Mesenchymal stem cell (in vitro differentiated cells and primary cell): ENCODE results near the gene BIRC6.
"Not testable (repeated sequence)": the region's sequence is repeated elsewhere in the genome, so short reads cannot be mapped to it uniquely, and the experiment has no call there.

Experiments used
- DNase-seq: peaks from one replicate; pipeline ENCODE4 v3.0.0-alpha.2; 2013
- H2AFZ ChIP-seq: one replicate; pipeline ENCODE4 v1.6.1; 2013; ENCODE audit warnings: low read depth, mild to moderate bottlenecking, control low read depth, inconsistent platforms, low read length, moderate library complexity
- H2AK5ac ChIP-seq: 2 replicates; pipeline ENCODE4 v1.6.1; 2013; ENCODE audit warnings: low read length, moderate library complexity, mild to moderate bottlenecking, inconsistent platforms; ENCODE audit not compliant: severe bottlenecking
- H2BK120ac ChIP-seq: one replicate; pipeline ENCODE4 v1.6.1; 2013; ENCODE audit warnings: low read depth, mild to moderate bottlenecking, inconsistent platforms, low read length, moderate library complexity
- H2BK12ac ChIP-seq, 2 experiments: one replicate each; pipeline ENCODE4 v1.6.1; 2013; ENCODE audit warnings: inconsistent platforms in 2 of 2, low read length in 2 of 2, mild to moderate bottlenecking in 2 of 2, moderate library complexity in 2 of 2, control low read depth in 1 of 2
- H2BK15ac ChIP-seq: one replicate; pipeline ENCODE4 v1.6.1; 2013; ENCODE audit warnings: mild to moderate bottlenecking, low read depth, inconsistent platforms; ENCODE audit not compliant: poor library complexity, severe bottlenecking
- H2BK5ac ChIP-seq: 2 replicates; pipeline ENCODE4 v1.6.1; 2013; ENCODE audit warnings: low read depth, mild to moderate bottlenecking, low read length, control low read depth, inconsistent platforms; ENCODE audit not compliant: poor library complexity, severe bottlenecking
- H3K14ac ChIP-seq, 2 experiments: one replicate each; pipeline ENCODE4 v1.6.1; 2013; ENCODE audit warnings: inconsistent platforms in 2 of 2, low read length in 2 of 2, control low read depth in 1 of 2, mild to moderate bottlenecking in 1 of 2, moderate library complexity in 1 of 2
- H3K18ac ChIP-seq, 2 experiments: one replicate each; pipeline ENCODE4 v1.6.1; 2013; ENCODE audit warnings: inconsistent platforms in 2 of 2, low read length in 2 of 2, control low read depth in 1 of 2, low read depth in 1 of 2, mild to moderate bottlenecking in 1 of 2
- H3K23ac ChIP-seq, 2 experiments: one replicate each; pipeline ENCODE4 v1.6.1; 2013; ENCODE audit warnings: inconsistent platforms in 2 of 2, low read length in 2 of 2, mild to moderate bottlenecking in 2 of 2, moderate library complexity in 2 of 2, control low read depth in 1 of 2
- H3K27ac ChIP-seq: 2 replicates; pipeline ENCODE4 v1.5.1; 2013; ENCODE audit warnings: mild to moderate bottlenecking, moderate library complexity, low read length, control low read depth, inconsistent platforms; ENCODE audit not compliant: poor library complexity, severe bottlenecking
- H3K27me3 ChIP-seq, 2 experiments: 2 replicates each; pipeline versions ENCODE4 v1.6.1 to v1.7.0; 2013; ENCODE audit warnings: low read length in 2 of 2, mild to moderate bottlenecking in 2 of 2, moderate library complexity in 2 of 2, control low read depth in 1 of 2, inconsistent platforms in 1 of 2; ENCODE audit not compliant: control insufficient read depth in 1 of 2, insufficient read depth in 1 of 2
- H3K36me3 ChIP-seq, 2 experiments: 2 replicates each; pipeline versions ENCODE4 v1.6.1 to v1.7.0; 2013; ENCODE audit warnings: low read length in 2 of 2, control low read depth in 1 of 2, inconsistent platforms in 1 of 2, low read depth in 1 of 2, mild to moderate bottlenecking in 1 of 2; ENCODE audit not compliant: insufficient read depth in 2 of 2, control insufficient read depth in 1 of 2
- H3K4ac ChIP-seq, 2 experiments: one replicate each; pipeline ENCODE4 v1.6.1; 2013; ENCODE audit warnings: inconsistent platforms in 2 of 2, low read length in 2 of 2, mild to moderate bottlenecking in 2 of 2, moderate library complexity in 2 of 2, control low read depth in 1 of 2, low read depth in 1 of 2
- H3K4me1 ChIP-seq: 2 replicates; pipeline ENCODE4 v1.6.1; 2013; ENCODE audit warnings: low read depth, low read length, control low read depth; ENCODE audit not compliant: control insufficient read depth, insufficient read depth
- H3K4me2 ChIP-seq: 2 replicates; pipeline ENCODE4 v1.6.1; 2013; ENCODE audit warnings: low read length, mild to moderate bottlenecking, inconsistent platforms; ENCODE audit not compliant: poor library complexity, severe bottlenecking
- H3K4me3 ChIP-seq, 2 experiments: 2 replicates each; pipeline versions ENCODE4 v1.5.1 to v1.7.0; 2013; ENCODE audit warnings: low read length in 2 of 2, mild to moderate bottlenecking in 2 of 2, control low read depth in 1 of 2, low read depth in 1 of 2; ENCODE audit not compliant: insufficient read depth in 1 of 2
- H3K79me1 ChIP-seq: replicated peaks from 2 replicates; pipeline ENCODE4 v1.6.1; 2013; ENCODE audit warnings: mild to moderate bottlenecking, control low read depth, low read length, inconsistent platforms; ENCODE audit not compliant: poor library complexity, severe bottlenecking
- H3K9ac ChIP-seq: 2 replicates; pipeline ENCODE4 v1.7.0; 2013; ENCODE audit warnings: mild to moderate bottlenecking, low read length, moderate library complexity
- H3K9me3 ChIP-seq: 2 replicates; pipeline ENCODE4 v1.7.0; 2013; ENCODE audit warnings: mild to moderate bottlenecking, low read length; ENCODE audit not compliant: control insufficient read depth
- H4K8ac ChIP-seq: one replicate; pipeline ENCODE4 v1.6.1; 2013; ENCODE audit warnings: inconsistent platforms, mild to moderate bottlenecking, low read length, moderate library complexity
- H4K91ac ChIP-seq: one replicate; pipeline ENCODE4 v1.6.1; 2013; ENCODE audit warnings: mild to moderate bottlenecking, low read length, inconsistent platforms
- WGBS: methylation state at CpG from one replicate; pipeline ENCODE4 v1.1.7; 2013; ENCODE audit warnings: mixed read lengths; 5-methylcytosine and 5-hydroxymethylcytosine counted together

The BIRC6 gene

GRCh38 chr2:32366595-32366994 is 9.8 kb downstream of the BIRC6 start:
- no peak for DNase-seq
- 100% methylated on average over 1 of the region's 2 CpGs for WGBS
- H3K23ac ChIP-seq, result no peak overlapping the region

GRCh38 chr2:32369222-32369621 is 12.4 kb downstream of the BIRC6 start:
- H2AFZ ChIP-seq, result no peak overlapping the region
- H3K4ac ChIP-seq, result no peak overlapping the region

More at GRCh38 chr2:32366595-32366994, 9.8 kb downstream of the BIRC6 start:
- Histone ChIP-seq H3K27ac (no peak overlapping the region), H4K91ac (no peak overlapping the region), H2BK5ac (no peak overlapping the region), H2BK120ac (no peak overlapping the region), H3K18ac (no peak overlapping the region), H3K9ac (no peak overlapping the region), H3K14ac (no peak overlapping the region), H3K4ac (no peak overlapping the region), H2AK5ac (no peak overlapping the region), H3K27me3 (no peaks in the 10 kb centered on the region), H3K79me1 (no peaks in the 10 kb centered on the region), H3K9me3 (no peaks in the 10 kb centered on the region), H3K4me1 (peaks cover 5% of the 10 kb centered on the region), H2BK12ac (no peak overlapping the region), H2AFZ (no peak overlapping the region), H3K4me2 (no peak overlapping the region), H2BK15ac (no peak overlapping the region), H3K36me3 (peaks cover 0 to 5% of the 10 kb centered on the region in 2 experiments), H3K4me3 (no peak overlapping the region), H4K8ac (no peak overlapping the region)

GRCh38 chr2:32370942-32371341 is 14.1 kb downstream of the BIRC6 start:
- H3K4me2 ChIP-seq, H2BK12ac ChIP-seq, H2BK120ac ChIP-seq, H3K4me3 ChIP-seq, H2BK5ac ChIP-seq, H3K36me3 ChIP-seq, H4K91ac ChIP-seq, H3K4me1 ChIP-seq, H3K18ac ChIP-seq, DNase-seq, H3K27ac ChIP-seq, H4K8ac ChIP-seq, H3K9me3 ChIP-seq, H2BK15ac ChIP-seq, H3K14ac ChIP-seq, H3K9ac ChIP-seq, H2AK5ac ChIP-seq, H2AFZ ChIP-seq, H3K79me1 ChIP-seq, H3K4ac ChIP-seq, H3K23ac ChIP-seq, H3K27me3 ChIP-seq: not testable (repeated sequence)
- 100% methylated on average over 3 of the region's 5 CpGs for WGBS

More at GRCh38 chr2:32369222-32369621, 12.4 kb downstream of the BIRC6 start:
- H4K8ac ChIP-seq, result no peak overlapping the region
- H3K4me3 ChIP-seq, result no peak overlapping the region
- no peak overlapping the region for H3K14ac ChIP-seq
- H2AK5ac ChIP-seq, result no peak overlapping the region
- no peak overlapping the region for H2BK15ac ChIP-seq
- H2BK12ac ChIP-seq, result no peak overlapping the region
- no peak overlapping the region for H3K18ac ChIP-seq
- no peak overlapping the region for H3K27ac ChIP-seq
- H3K9ac ChIP-seq, result no peak overlapping the region
- H2BK120ac ChIP-seq, result no peak overlapping the region
- no peaks in the 10 kb centered on the region for H3K79me1 ChIP-seq
- WGBS, result 96% methylated on average over 9 of the region's 9 CpGs
- H3K36me3 ChIP-seq, result peaks cover 0 to 3% of the 10 kb centered on the region in 2 experiments
- H2BK5ac ChIP-seq, result no peak overlapping the region
- H3K9me3 ChIP-seq, result no peaks in the 10 kb centered on the region
- no peak overlapping the region for H3K4me2 ChIP-seq
- no peak overlapping the region for H4K91ac ChIP-seq
- H3K4me1 ChIP-seq, result peaks cover 2% of the 10 kb centered on the region
- H3K27me3 ChIP-seq, result no peaks in the 10 kb centered on the region
- DNase-seq, result no peak
- no peak overlapping the region for H3K23ac ChIP-seq

GRCh38 chr2:32372519-32373182 is 15.8 kb downstream of the BIRC6 start:
- no peak overlapping the region for H3K18ac ChIP-seq
- WGBS, result 96% methylated on average over 3 of the region's 3 CpGs
- no peaks in the 10 kb centered on the region for H3K27me3 ChIP-seq
- H3K79me1 ChIP-seq, result no peaks in the 10 kb centered on the region
- no peak overlapping the region for H3K14ac ChIP-seq
- no peak overlapping the region for H3K23ac ChIP-seq
- peaks cover 0 to 3% of the 10 kb centered on the region in 2 experiments for H3K36me3 ChIP-seq
- H2BK12ac ChIP-seq, result no peak overlapping the region
- no peak overlapping the region for H2BK120ac ChIP-seq
- DNase-seq, result no peak
- H4K91ac ChIP-seq, result no peak overlapping the region
- no peak overlapping the region for H2BK15ac ChIP-seq
- H4K8ac ChIP-seq, result no peak overlapping the region
- H3K9me3 ChIP-seq, result no peaks in the 10 kb centered on the region
- H2AFZ ChIP-seq, result no peak overlapping the region
- no peak overlapping the region for H3K9ac ChIP-seq
- H2BK5ac ChIP-seq, result no peak overlapping the region
- H3K4ac ChIP-seq, result no peak overlapping the region
- H3K4me2 ChIP-seq, result no peak overlapping the region
- H3K27ac ChIP-seq, result no peak overlapping the region
- peaks cover 4% of the 10 kb centered on the region for H3K4me1 ChIP-seq
- no peak overlapping the region for H3K4me3 ChIP-seq
- H2AK5ac ChIP-seq, result no peak overlapping the region
